Stimulated activated CD4-positive, alpha-beta T cell treated with anti-CD3 and anti-CD28 coated beads, Interleukin-2, amount 100 ng/mL, for 24 hours (primary cell): Measurements from ENCODE around the gene SRCIN1.
"Not testable (repeated sequence)": the region's sequence is repeated elsewhere in the genome, so short reads cannot be mapped to it uniquely, and the experiment has no call there.

Source experiments
- DNase-seq, 2 donors: peaks; one replicate each; pipeline ENCODE4 v3.0.0-alpha.2; 2020

The SRCIN1 gene

GRCh38 chr17:38540514-38541045 is 65.2 kb downstream of the SRCIN1 start:
- no peak for DNase-seq

DNA sequence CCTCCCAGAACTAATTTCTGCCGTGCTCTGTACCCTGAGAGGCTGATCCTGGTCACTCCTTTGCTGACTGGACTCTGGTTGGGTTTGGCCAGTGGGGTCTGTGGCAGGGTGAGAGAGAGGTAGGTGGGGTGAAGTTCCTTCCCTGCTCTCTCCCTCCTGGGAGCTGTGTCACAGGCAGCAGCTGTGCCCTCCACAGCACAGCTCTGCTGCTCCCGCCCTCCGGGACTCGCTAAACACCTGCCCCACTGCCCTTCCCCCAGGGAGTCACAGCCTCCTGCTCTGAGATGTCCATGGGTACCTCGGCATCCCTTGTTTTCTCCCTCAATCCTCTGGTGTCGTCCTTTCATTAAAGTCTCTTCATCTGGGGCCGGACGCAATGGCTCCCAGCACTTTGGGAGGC is 66.4 kb downstream of the SRCIN1 start:
- DNase-seq, result no peak

DNA sequence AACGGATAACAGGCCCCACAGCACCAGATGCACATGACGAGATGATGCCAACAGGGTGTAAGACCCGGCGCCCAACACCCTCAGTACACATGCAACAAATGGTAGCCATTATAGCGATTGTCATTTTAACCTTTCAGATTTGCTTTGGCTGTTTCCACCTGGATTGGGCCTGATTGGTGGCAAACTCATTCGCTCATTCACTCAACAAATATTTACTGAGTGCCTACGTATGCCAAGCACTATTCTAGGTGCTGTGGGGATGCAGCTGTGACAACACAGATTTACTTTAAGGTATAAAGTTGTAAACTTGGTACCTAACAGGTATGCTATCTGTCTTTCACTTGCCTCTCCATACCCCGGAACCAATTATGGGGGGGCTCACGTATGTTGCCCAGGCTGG is 66.8 kb downstream of the SRCIN1 start:
- no peak for DNase-seq

- no peak for DNase-seq
These were observed 69.1 kb downstream of the SRCIN1 start for GRCh38 chr17:38536661-38537060.

DNA sequence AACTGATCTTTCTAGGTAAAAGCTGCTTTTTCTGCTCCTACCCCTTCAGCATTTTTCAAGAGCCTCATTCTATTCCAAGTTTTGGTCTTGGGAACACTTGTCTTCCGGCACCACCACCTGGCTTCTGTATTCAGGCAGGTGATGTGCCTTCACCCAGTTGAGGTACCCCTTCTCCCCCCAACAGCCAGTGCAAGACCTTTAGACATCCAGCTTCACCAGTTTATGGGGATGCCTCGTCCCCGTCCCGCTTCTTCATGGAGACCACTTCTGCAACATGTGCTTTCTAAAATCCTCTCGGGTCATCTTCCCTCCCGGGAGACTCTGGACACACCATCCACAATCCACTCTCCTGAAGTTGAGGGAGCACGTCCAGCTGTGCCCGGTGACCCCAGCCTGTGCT is 69.9 kb downstream of the SRCIN1 start:
- DNase-seq, result no peak

- DNase-seq, result no peak
These were observed 71.3 kb downstream of the SRCIN1 start for GRCh38 chr17:38534498-38534885.

DNA sequence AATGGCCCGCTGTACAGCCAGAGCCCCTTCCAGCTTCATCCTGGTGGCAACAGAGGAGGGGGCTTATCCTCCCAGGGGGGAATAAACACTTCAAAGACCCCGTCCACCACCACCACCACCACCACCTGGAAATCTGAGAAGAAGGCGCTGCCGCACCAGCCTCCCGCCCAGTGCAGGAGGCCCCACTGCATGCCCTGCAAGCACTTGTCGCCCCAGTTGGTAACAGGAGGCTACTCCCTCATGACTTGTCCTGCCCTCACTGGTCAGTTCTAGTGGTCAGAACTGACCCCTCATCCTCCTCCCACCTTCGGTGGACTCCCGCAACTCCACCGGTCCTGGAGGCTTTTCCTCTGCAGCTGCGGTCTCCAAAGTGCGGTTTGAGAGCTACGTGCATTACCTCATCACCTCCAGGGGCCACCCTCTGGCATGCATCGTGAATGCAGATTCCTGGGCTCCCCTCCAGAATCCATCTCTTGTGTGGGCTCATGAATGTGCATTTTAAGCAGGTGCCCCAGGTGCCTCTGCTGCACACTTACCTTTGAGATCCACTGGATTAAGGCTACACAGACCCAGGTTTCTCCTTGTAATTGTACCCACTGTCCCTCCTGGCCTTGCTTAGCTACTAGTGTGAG is 71.8 kb downstream of the SRCIN1 start:
- DNase-seq, result no peak

DNA sequence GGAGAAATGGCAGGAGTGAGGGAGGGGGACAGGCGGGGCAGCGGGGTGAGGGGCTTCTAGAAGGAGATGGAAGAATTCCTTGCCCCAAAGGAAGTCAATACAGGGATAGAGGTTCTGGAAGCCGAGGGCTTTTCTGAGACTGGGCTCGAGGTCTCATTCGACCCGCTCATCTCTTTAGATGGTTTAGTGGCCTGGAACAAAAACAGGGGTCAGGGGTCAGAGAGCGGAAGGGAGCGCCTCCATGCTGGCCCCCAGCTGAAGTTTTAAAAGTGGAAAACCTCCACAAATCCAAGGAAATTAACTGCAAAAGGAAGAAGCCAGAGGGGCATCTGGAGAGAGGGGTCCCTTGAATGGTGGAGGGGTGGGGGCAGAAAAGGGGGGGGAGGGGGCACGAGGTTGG is 72.5 kb downstream of the SRCIN1 start:
- no peak for DNase-seq

- no peak for DNase-seq
These were observed 73.3 kb downstream of the SRCIN1 start for GRCh38 chr17:38532451-38532850.

GRCh38 chr17:38531761-38532160 is 74.0 kb downstream of the SRCIN1 start:
- not testable (repeated sequence) for DNase-seq

DNA sequence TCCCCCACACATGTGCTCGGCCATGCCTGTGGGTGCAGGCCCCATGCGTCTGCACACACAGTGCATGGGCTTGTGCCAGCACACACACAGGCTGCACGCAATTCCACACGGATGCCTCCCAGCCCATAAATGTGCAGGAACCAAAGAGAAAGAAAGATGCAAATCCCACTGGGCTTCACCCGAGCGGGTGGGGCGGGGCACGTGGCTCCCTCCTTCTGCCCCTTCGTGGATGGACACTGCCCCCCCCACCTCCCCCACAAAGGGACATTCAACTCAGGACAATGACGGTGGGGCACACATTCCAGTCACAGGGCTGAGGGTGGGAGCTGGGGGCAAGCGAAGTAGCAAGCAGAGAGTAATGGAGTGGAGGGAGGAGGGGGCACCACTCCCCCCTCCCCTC is 74.9 kb downstream of the SRCIN1 start:
- DNase-seq, result not testable (repeated sequence)

- not testable (repeated sequence) for DNase-seq
These were observed 77.6 kb downstream of the SRCIN1 start for GRCh38 chr17:38528141-38528540.

DNA sequence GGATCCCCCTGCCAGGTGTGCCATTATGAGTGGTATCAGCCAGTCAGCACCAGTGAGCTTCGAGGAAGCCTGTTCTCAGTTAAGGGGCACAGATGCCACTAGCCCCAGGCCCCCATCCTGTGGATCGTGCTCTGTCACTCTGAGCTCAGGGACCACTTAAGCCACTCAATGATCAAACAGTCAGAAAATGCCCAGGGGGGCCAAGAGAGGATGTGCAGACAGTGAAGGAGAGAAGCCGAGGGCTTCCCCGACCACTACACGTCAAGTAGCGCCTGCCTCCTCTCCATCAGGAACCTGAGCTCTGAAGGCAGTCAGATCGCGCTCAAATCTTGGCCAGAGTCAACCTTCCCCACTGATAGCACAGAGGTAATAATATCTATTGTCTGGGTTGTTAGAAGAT is 79.2 kb downstream of the SRCIN1 start:
- DNase-seq, result not testable (repeated sequence)

DNA sequence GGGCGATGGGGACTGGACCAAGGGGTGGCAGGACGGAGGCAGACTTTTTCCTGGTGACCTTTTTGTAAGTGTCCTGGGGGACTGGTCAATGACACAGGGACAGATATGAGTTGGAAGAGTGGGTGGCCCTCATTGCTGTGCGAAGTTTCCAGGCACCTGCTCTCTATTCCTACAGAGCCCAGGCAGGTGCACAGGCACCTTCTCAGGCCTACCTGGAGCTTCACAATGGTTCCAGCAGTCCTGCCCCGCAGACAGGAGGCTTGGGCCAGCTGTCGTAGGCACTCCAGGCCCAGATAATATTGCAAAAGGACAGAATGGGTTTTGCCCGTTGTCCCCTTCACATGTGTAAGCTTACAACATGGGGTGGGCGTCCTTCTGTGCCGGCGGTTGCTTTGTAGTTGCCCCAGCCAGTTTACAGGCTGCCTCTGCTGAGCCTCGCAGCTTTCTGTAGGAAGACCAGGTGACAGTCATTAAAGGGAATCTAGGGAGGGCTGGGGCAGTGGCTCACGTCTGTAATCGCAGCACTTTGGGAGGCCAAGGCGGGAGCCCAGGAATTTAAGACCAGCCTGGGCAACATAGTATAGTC is 93.2 kb downstream of the SRCIN1 start:
- no peak for DNase-seq

DNA sequence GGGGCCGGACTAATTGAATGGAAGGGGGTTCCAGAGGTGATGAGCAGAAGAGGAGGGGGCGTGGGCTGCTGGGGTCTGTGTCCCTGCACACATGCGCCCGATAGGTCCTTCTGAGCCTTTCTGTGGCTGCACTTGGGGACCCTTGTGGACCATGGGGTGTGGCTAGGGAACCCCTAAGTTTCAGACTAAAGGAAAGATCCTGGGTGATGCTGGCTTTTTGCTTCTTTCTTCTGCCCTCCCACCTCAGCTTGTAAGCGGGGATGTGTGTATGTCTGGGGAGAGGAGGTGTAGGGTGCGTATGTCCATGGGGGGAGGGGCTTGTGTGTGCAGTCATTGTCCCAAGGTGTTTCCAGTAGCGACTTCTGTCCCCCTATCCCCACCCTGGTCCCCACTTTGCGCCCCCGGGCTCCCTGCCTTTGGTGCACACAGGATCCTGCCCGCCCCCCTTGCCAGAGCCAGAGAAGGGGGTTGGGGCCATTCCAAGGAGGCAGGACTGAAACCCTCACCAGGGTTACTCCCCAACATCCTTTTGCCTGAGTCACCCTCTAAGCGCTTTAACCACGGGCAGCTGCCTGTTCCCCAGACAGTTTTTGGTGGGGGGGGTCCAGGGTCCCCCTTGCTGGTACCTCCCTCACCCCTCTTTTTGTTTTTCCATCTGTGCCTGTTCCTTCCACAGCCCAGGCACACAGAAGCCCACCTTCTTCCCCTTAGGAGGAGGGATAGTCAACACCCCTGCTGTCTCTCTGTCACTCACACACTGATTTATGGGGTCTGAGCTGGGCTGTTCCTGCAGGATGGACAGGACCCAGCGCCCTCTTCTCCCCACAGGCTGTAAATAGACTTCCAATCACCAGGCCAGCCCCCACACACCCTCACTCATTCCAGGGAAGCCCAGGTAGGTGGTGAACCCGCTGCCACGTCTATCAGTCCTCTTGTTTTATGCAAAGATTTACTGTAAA is 94.3 kb downstream of the SRCIN1 start:
- DNase-seq, result no peak

DNA sequence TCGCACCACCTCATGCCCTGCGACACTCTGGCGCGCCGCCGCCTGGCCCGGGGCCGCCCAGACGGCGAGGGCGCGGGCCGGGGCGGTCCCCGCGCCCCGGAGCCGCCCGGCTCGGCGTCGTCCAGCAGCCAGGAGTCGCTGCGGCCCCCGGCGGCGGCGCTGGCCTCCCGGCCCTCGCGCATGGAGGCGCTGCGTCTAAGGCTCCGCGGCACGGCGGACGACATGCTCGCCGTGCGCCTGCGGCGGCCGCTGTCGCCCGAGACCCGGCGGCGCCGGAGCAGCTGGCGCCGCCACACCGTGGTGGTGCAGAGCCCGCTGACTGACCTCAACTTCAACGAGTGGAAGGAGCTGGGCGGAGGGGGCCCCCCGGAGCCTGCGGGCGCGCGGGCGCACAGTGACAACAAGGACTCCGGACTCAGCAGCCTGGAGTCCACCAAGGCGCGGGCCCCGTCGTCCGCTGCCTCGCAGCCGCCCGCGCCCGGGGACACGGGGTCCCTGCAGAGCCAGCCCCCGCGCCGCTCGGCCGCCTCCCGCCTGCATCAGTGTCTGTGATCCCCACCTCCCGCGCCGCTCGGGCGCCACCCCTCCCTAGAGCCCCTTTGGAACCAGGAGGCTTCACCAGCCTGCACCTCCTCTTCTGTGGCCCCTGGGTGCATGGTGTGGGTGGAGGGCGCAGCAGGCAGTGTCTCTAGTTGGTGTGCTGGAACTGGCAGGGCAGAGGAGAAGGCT is 95.2 kb downstream of the SRCIN1 start:
- no peak for DNase-seq

DNA sequence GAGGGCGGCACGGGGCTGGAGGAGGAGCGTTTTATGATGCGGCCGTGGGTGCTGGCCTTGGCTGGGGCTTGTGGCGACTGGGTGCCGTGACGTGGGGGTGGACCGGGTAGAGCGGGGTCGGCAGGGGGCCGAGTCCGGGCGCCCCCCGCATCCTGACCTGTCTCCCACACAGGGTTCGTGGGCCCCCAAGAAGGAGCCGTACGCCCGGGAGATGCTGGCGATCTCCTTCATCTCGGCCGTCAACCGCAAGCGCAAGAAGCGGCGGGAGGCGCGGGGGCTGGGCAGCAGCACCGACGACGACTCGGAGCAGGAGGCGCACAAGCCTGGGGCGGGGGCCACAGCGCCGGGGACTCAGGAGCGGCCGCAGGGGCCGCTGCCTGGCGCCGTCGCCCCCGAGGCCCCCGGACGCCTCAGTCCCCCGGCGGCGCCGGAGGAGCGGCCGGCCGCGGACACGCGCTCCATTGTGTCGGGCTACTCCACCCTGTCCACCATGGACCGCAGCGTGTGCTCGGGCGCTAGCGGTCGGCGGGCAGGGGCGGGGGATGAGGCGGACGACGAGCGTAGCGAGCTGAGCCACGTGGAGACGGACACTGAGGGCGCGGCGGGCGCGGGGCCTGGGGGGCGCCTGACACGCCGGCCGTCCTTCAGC is 95.9 kb downstream of the SRCIN1 start:
- DNase-seq, result no peak

GRCh38 chr17:38508954-38509771 is 96.6 kb downstream of the SRCIN1 start:
- DNase-seq, result peak; percentile 78 to 84

GRCh38 chr17:38508570-38508950 is 97.2 kb downstream of the SRCIN1 start:
- no peak for DNase-seq

- DNase-seq, result no peak
These were observed 97.7 kb downstream of the SRCIN1 start for GRCh38 chr17:38507921-38508569.

DNA sequence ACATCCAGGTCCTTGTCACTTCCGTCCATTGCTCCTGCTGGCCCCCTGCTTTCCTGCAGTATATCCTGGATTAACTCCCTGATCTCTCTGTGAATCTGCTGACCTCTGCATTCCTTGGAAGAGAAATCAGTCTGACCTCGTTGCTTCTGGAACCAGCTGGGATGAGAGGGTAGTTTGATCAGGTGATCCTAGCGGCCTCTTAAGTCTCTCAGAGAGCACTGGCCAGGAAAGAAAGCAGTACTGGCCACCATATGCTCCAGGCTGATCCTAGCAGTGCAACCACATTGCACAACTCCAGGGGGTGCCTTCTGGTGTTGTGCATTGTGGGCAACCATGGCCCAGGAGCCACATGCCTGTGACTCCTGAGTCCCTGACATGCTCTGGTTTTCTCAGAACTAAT is 98.3 kb downstream of the SRCIN1 start:
- no peak for DNase-seq
